Measurements from ENCODE around the gene RAPH1.
"Not testable (repeated sequence)": the region's sequence is repeated elsewhere in the genome, so short reads cannot be mapped to it uniquely, and the experiment has no call there.

The RAPH1 gene

DNA sequence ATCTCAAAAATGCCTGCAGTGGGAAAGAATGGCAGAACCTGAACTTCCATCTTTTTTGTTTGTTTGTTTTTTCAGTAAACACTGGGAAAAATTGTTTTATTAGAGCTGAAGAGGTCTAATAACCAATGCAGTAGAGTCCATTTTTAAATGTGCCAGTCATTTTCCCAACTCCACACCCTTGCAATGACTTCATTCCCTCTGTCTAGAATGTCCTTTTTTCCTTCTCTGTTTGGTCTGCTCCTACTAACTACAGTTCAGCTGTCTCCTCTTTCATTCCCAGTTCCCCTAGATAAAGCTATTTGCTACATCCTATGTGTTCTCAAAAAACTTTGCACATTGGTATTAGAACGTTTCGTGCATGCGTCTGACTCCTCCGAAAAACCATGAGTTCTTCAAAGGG lies 9.3 kb upstream of the RAPH1 start:
- H3K27ac ChIP-seq (ENCODE audit: low read depth, low read length): no peak overlapping the region
- H3K27me3 ChIP-seq (ENCODE audit: control insufficient read depth, insufficient read depth, low read length): no peaks in the 10 kb centered on the region
- no peaks in the 10 kb centered on the region for H3K4me1 ChIP-seq (ENCODE audit: control insufficient read depth, insufficient read depth, low read length)
- no peak overlapping the region for H3K9ac ChIP-seq (ENCODE audit: low read depth, low read length)
- no peak overlapping the region for H3K4me3 ChIP-seq (ENCODE audit: low read depth, low read length)
- H3K36me3 ChIP-seq (ENCODE audit: control insufficient read depth, insufficient read depth, low read length): no peaks in the 10 kb centered on the region
- H3K9me3 ChIP-seq (ENCODE audit: control insufficient read depth, insufficient read depth, low read length): no peaks in the 10 kb centered on the region

DNA sequence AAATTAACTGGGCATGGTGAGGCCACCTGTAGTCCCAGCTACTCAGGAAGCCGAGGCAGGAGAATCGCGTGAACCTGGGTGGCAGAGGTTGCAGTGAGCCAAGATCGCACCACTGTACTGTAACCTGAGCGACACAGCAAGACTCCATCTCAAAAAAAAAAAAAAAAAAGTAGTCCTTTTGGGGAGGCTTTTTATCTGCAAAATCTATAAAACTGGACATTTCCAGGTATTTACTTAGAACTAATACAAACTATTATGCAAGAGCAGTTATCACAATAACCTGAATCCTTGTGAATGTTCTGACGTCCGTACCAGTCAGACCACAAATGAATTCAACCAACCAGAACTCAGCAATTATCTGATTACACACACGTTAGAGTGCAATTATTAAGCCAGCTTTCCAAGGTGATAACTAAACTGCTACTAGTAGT lies 8.8 kb upstream of the RAPH1 start:
- Histone ChIP-seq H3K4me3 (ENCODE audit: low read depth, low read length) (no peak overlapping the region), H3K27me3 (ENCODE audit: control insufficient read depth, insufficient read depth, low read length) (no peaks in the 10 kb centered on the region), H3K36me3 (ENCODE audit: control insufficient read depth, insufficient read depth, low read length) (no peaks in the 10 kb centered on the region), H3K4me1 (ENCODE audit: control insufficient read depth, insufficient read depth, low read length) (no peaks in the 10 kb centered on the region), H3K9me3 (ENCODE audit: control insufficient read depth, insufficient read depth, low read length) (no peaks in the 10 kb centered on the region), H3K9ac (ENCODE audit: low read depth, low read length) (no peak overlapping the region), H3K27ac (ENCODE audit: low read depth, low read length) (no peak overlapping the region)

DNA sequence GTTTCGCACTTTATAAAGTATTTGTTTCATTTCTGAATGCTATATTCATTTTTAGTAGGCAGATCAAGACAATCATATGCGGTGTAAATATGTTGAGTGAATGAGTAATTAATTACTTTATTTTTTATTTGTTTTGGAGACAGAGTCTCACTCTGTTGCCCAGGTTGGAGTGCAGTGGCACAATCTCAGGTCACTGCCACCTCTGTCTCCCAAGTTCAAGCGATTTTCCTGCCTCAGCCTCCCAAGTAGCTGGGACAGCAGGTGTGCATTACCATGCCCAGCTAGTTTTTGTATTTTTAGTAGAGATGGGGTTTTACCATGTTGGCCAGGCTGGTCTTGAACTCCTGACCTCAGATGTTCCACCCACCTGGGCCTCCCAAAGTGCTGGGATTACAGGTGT lies 5.5 kb upstream of the RAPH1 start:
- H3K27ac ChIP-seq (ENCODE audit: low read depth, low read length); H3K4me3 ChIP-seq (ENCODE audit: low read depth, low read length); H3K9ac ChIP-seq (ENCODE audit: low read depth, low read length); H3K36me3 ChIP-seq (ENCODE audit: control insufficient read depth, insufficient read depth, low read length); H3K4me1 ChIP-seq (ENCODE audit: control insufficient read depth, insufficient read depth, low read length); H3K27me3 ChIP-seq (ENCODE audit: control insufficient read depth, insufficient read depth, low read length); H3K9me3 ChIP-seq (ENCODE audit: control insufficient read depth, insufficient read depth, low read length): not testable (repeated sequence)

DNA sequence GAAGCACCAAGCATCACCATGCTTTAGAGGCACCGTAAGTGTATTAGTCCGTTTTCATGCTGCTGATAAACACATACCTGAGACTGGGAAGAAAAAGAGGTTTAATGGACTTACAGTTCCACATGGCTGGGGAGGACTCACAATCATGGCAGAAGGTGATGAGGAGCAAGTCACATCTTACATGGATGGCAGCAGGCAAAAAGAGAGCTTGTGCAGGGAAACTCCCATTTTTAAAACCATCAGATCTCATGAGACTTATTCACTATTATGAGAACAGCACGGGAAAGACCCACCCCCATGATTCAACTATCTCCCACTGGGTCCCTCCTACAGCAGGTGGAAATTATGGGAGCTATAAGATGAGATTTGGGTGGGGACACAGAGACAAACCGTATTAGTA lies 3.1 kb upstream of the RAPH1 start:
- H3K36me3 ChIP-seq (ENCODE audit: control insufficient read depth, insufficient read depth, low read length); H3K27ac ChIP-seq (ENCODE audit: low read depth, low read length); H3K9ac ChIP-seq (ENCODE audit: low read depth, low read length); H3K4me1 ChIP-seq (ENCODE audit: control insufficient read depth, insufficient read depth, low read length); H3K27me3 ChIP-seq (ENCODE audit: control insufficient read depth, insufficient read depth, low read length); H3K4me3 ChIP-seq (ENCODE audit: low read depth, low read length); H3K9me3 ChIP-seq (ENCODE audit: control insufficient read depth, insufficient read depth, low read length): not testable (repeated sequence)

DNA sequence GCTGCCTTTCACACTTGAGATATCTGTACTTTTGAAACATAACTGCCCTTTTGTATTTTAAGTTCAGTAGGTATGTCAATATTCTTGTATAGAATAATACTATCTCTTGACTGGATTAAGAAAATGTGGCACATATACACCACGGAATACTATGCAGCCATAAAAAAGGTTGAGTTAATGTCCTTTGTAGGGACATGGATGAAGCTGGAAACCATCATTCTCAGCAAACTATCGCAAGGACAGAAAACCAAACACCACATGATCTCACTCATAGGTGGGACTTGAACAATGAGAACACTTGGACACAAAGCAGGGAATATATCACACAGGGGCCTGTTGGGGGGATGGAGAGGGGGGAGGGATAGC lies 1.5 kb upstream of the RAPH1 start:
- not testable (repeated sequence) for H3K36me3 ChIP-seq (ENCODE audit: control insufficient read depth, insufficient read depth, low read length); H3K27me3 ChIP-seq (ENCODE audit: control insufficient read depth, insufficient read depth, low read length); H3K9ac ChIP-seq (ENCODE audit: low read depth, low read length); H3K4me3 ChIP-seq (ENCODE audit: low read depth, low read length); H3K27ac ChIP-seq (ENCODE audit: low read depth, low read length); H3K9me3 ChIP-seq (ENCODE audit: control insufficient read depth, insufficient read depth, low read length)
- peaks cover 18% of the 10 kb centered on the region for H3K4me1 ChIP-seq (ENCODE audit: control insufficient read depth, insufficient read depth, low read length)

DNA sequence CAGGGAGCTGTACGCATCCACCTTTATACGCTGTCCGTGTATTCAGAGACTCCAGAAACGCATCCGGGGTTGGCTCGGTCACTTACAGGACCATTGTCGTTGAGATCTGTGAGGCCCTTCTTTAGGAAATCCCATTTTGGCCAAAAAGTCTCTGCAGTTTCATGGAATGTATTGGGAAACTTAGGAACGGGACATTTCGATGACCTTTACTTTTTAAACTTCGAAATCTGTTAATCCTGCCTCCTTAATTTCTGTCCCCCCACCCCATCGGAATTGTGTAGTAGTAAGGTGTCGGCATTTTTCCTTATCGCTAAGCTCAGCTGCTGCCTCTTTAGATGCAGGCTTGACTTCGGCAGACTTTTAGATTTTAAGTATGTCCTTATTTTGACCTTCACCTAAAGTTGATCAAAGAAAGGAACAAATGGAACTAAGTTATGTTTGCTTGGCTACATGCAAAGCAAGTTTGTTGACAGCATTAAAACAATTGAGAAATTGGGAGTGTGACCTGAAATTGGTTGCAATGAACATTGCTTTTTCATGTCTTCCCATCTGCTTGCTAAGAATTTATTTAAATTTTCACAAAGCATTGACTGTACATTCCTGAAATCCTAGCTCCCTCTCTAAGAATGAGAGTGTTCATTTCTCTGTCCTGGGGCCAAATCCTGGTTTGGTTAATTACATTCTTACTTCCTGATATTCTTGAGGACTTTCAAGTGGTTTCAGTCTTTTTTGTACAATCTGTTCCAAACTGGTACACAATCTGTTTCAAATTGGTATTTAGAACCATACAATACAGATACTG lies 884 bp upstream of the RAPH1 start:
- Histone ChIP-seq H3K4me1 (ENCODE audit: control insufficient read depth, insufficient read depth, low read length) (peaks cover 21% of the 10 kb centered on the region), H3K4me3 (ENCODE audit: low read depth, low read length) (peak overlapping the region; percentile 91), H3K27me3 (ENCODE audit: control insufficient read depth, insufficient read depth, low read length) (no peaks in the 10 kb centered on the region), H3K27ac (ENCODE audit: low read depth, low read length) (peak overlapping the region; percentile 94), H3K9ac (ENCODE audit: low read depth, low read length) (peak overlapping the region; percentile 74), H3K9me3 (ENCODE audit: control insufficient read depth, insufficient read depth, low read length) (no peaks in the 10 kb centered on the region), H3K36me3 (ENCODE audit: control insufficient read depth, insufficient read depth, low read length) (no peaks in the 10 kb centered on the region)

DNA sequence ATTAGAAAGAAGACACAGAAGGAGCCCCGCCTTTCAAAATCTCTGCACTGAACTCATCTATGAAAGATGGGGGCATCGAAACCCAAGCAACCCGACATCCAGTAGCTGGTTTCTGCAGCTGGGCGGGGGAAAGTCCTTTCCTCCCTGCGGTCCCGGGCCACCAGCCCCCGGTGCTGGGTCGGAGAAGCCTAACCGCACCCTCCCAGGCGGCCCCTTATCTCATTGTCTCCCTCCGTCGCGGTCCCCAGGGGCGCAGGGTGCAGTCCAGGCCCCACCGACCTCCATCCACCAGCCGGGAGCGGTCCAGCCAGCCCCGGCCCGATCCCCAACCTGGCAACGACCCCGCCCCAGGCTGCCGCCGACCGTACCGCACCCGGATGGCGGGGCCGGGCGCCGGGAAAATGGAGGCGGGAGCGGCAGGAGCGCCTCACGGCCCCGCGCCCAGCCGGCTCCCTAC lies 452 bp downstream of the RAPH1 start:
- Histone ChIP-seq H3K36me3 (ENCODE audit: control insufficient read depth, insufficient read depth, low read length) (no peaks in the 10 kb centered on the region), H3K4me1 (ENCODE audit: control insufficient read depth, insufficient read depth, low read length) (peaks cover 21% of the 10 kb centered on the region), H3K27me3 (ENCODE audit: control insufficient read depth, insufficient read depth, low read length) (no peaks in the 10 kb centered on the region), H3K27ac (ENCODE audit: low read depth, low read length) (peak overlapping the region; percentile 81), H3K9ac (ENCODE audit: low read depth, low read length) (peak overlapping the region; percentile 68), H3K4me3 (ENCODE audit: low read depth, low read length) (peak overlapping the region; percentile 91), H3K9me3 (ENCODE audit: control insufficient read depth, insufficient read depth, low read length) (no peaks in the 10 kb centered on the region)

DNA sequence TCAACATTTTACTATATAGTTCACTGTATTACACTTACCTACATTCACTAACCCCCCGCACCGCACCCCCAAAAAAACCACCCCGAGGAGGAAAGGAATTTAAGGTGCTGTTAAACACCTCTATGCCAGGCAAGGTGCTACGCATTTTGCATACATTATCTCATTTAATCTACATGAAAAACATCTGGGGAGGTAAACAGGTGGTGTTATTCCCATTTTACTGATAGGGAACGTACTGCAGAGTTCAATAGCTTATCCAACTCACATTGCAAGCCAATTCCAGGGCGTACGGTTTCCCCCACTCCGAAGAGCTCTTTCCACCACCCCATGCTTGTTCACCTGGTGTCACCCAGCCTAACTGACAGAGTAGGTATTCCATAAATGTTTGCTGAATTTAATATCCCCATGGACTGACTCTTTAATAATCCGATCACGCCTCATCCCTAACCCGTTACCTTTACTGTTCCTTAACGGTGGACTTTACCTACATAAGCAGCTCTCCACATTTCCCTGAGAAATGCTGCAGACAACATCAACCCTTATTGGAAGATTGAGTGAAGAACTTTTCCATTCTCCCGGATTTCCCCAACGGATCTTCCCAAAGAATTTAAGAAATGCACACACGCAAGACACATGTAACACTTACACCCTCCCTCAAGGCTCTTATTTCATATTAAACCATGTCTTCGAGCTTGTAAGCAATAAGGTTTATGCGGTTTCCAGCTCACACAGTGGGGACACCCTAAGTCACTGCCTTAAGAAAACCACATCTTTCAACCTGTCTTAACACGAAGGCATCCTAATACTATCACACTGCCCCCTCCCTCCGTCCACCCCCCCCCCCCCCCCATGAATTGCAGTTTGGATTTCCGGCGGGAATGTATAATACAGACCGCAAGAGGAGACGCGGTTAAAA lies 1.2 kb downstream of the RAPH1 start:
- Histone ChIP-seq H3K4me3 (ENCODE audit: low read depth, low read length) (peak overlapping the region; percentile 91), H3K9ac (ENCODE audit: low read depth, low read length) (no peak overlapping the region; the same call in 1 of the 2 replicates), H3K27ac (ENCODE audit: low read depth, low read length) (no peak overlapping the region)

DNA sequence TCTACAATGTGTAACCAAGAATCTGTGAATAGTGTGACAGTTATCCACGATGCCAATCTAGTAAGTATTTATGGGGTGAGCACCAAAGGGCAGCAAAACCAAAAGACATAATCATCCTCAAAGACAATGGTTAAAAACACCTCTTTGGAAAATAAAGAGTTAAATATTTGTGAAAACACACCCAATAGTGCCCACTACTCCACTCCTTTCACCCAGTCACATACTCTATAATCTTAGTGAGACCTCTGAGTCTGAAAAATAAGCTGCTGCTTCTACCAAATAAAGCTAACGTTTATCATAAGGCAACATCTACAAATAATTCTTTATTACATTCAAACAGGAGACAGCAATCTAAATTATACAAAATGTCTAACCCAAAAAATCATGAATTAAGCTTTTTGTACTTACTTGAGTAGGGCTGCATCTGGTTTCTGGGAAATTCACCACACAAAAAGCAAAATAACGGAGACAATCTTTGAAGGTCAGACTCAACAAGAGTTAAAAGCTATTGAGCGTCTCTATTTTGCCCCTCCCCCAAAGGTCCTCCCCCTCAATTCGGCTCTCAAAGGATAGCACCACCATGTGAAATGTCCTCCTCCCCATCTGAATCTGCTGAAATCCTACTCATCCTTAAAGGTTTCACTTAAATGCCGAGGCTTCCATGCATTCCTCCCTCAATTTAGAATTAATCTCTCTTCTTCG lies 2.0 kb downstream of the RAPH1 start:
- no peak overlapping the region; the same call in 1 of the 2 replicates for H3K9ac ChIP-seq (ENCODE audit: low read depth, low read length)
- H3K27ac ChIP-seq (ENCODE audit: low read depth, low read length): no peak overlapping the region
- peak overlapping the region; percentile 91 for H3K4me3 ChIP-seq (ENCODE audit: low read depth, low read length)
- no peaks in the 10 kb centered on the region for H3K36me3 ChIP-seq (ENCODE audit: control insufficient read depth, insufficient read depth, low read length)
- H3K27me3 ChIP-seq (ENCODE audit: control insufficient read depth, insufficient read depth, low read length): no peaks in the 10 kb centered on the region
- H3K4me1 ChIP-seq (ENCODE audit: control insufficient read depth, insufficient read depth, low read length): peaks cover 21% of the 10 kb centered on the region
- H3K9me3 ChIP-seq (ENCODE audit: control insufficient read depth, insufficient read depth, low read length): no peaks in the 10 kb centered on the region

More for the DNA sequence above, 1.2 kb downstream of the RAPH1 start:
- Histone ChIP-seq H3K36me3 (ENCODE audit: control insufficient read depth, insufficient read depth, low read length) (no peaks in the 10 kb centered on the region), H3K27me3 (ENCODE audit: control insufficient read depth, insufficient read depth, low read length) (no peaks in the 10 kb centered on the region), H3K4me1 (ENCODE audit: control insufficient read depth, insufficient read depth, low read length) (peaks cover 21% of the 10 kb centered on the region), H3K9me3 (ENCODE audit: control insufficient read depth, insufficient read depth, low read length) (no peaks in the 10 kb centered on the region)

DNA sequence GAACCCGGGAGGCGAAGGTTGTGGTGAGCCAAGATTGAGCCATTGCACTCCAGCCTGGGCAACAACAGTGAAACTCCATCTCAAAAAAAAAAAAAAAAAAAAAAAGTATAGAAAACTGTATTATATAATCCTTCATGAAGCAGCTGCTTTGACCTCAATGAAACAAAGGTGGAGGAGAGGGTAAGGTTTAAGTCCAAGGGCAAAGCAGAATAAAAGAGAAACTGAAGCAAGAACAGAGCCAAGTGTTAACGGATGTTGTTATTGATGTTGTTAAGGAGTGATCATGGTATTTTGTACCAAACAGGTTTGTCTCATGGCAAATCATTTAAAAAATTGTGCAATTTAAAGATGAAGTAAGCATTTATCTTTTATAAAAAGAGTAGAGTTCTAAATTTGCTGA lies 7.4 kb downstream of the RAPH1 start:
- H3K36me3 ChIP-seq (ENCODE audit: control insufficient read depth, insufficient read depth, low read length): no peaks in the 10 kb centered on the region
- H3K9ac ChIP-seq (ENCODE audit: low read depth, low read length): no peak overlapping the region
- no peaks in the 10 kb centered on the region for H3K9me3 ChIP-seq (ENCODE audit: control insufficient read depth, insufficient read depth, low read length)
- no peak overlapping the region for H3K4me3 ChIP-seq (ENCODE audit: low read depth, low read length)
- no peak overlapping the region for H3K27ac ChIP-seq (ENCODE audit: low read depth, low read length)
- H3K27me3 ChIP-seq (ENCODE audit: control insufficient read depth, insufficient read depth, low read length): no peaks in the 10 kb centered on the region
- peaks cover 13% of the 10 kb centered on the region for H3K4me1 ChIP-seq (ENCODE audit: control insufficient read depth, insufficient read depth, low read length)

All from HUES48 (cell line).